GM19468 (cell line): ENCODE results near the gene DCANP1.

ENCODE experiments used
- ATAC-seq: cut with Tn5 transposase; IDR thresholded peaks from one replicate; pipeline ENCODE4 v1.9.1; 2021; ENCODE audit warnings: mild to moderate bottlenecking, moderate library complexity, moderate number of reproducible peaks; ENCODE audit not compliant: unreplicated experiment; ENCODE audit errors: extremely low read depth

Gene DCANP1

DNA sequence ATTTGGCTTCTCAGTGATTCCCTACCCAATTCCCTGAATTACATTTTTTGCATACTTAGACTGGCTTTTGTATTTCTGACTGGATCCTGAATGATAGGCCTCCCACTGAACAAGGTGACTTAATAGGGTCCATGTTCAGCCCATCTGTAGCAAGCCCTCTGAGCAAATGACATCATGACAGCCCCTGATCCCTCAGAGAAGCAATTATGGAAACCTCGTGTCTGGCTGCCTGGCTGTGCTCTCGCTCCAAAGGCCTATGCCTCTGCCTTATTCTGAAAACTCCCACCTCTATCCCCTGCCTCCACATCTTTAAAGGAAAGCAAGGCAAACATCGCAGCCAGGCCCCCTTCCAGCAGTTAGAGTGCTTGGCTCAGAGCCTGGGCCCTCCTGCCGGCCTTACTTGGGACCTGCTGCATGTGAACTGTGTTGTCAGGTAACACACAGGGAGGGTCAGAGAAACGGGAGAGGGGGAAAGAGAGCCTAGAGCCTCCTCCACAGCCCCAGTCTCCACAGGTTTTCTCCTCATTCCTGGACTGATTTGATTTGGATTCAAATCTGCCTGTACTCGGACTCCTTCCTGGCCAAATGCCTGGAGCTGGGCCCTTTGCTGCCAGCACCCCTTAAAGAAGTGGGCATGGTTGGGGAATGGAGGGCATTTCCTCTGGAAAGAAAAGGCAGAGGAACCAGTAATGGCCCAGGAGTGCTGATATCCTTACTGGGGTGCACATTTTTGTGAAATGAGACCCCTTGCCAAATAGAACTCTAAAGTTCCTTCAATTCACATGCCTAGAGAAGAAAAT lies 3.8 kb downstream of the DCANP1 start:
- no peak for ATAC-seq

DNA sequence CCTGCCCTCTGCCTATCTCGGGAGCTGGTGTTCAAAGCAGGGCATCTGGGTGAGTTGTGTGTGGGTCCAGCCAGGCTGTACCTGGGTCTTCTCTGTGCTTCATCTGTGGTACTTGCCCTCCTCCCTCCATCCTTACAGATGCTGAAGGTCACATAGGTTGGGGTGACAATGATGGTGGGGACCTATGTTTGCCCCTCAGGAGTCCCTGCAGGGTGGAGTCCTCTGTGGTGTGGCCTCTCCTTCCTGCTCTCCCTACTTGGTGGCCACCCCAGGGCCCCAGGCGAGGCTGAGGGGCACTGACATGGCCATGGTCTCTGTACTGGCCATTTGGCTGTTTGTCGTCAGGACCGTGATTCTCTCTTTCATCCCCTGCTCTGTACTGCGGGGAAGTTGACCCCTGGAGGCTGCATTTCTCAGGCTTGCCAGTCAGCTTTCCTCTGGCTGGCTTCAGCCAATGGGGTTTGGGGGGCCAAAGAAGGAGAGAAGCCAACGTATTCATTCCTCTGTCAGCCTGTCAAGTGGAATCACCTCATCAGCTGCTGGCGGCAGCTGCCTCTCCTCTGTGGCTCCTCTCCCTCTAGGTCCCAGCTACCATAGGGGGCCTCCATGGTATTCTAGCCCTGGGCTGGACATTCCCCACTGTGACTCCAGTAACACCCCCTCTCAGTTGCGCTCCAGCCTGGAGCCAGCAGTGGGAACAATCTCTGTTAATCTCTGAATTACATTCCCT lies 4.6 kb downstream of the DCANP1 start:
- no peak for ATAC-seq

DNA sequence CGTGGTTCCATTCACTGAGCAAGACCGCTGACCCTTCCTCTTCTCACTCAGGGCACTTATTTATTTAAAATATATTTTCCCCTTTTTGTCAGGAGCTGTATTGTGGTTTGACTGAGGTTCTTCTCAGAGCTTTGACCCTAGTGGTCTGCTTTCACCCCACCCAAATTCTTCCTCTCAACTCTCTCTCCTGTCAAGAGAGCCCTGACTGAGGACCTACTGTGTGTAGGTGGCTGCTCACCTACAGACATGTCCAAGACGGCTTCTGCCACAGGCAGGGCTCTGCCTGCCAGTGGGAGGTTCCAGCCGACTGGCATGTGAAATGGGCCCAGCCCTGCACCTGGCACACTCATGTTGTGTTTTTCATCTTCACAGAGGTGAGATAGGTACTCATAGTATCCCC lies 5.2 kb downstream of the DCANP1 start:
- no peak for ATAC-seq

DNA sequence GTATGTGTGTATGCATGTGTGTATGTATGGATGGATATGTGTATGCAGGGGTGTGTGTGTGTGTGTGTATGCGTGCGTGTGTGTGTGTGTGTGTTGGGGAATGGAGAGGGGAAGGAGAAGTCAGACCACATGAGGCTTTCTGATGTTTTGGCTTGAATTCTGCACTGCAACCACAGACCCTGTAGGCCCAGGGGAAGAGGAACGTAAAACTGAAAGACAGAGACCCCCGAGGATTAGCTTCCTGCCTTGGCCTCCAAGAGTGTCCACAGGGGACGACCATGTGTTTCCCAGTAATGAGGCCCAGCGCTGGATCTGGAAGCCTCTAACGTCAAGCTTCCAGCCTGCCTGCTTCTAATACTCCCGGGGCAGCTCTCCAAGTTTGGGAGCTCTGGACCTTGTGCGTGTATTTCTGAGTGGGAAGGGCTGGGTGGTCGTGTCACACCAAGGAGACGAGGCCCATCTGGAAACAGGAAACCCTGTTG lies 5.8 kb downstream of the DCANP1 start:
- no peak for ATAC-seq

DNA sequence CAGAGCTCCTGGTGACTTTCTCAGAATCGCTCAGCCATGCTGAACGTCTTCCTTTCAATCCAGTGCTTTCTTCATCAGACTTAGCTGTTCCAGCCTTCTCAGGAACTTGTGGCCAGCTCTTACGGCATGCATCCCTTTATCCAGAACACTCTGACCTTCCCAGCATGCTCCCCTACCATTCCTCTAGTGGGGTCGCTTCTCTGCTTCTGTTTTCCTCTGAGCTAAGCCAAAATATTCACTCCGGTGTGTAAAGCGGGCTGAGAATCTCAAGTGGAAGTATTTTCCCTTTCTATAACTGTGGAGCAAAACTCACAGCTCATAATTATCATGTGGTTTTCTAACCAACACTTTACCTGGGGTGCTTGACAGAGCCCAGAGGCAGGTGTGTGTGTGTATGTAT lies 6.2 kb downstream of the DCANP1 start:
- ATAC-seq: no peak

DNA sequence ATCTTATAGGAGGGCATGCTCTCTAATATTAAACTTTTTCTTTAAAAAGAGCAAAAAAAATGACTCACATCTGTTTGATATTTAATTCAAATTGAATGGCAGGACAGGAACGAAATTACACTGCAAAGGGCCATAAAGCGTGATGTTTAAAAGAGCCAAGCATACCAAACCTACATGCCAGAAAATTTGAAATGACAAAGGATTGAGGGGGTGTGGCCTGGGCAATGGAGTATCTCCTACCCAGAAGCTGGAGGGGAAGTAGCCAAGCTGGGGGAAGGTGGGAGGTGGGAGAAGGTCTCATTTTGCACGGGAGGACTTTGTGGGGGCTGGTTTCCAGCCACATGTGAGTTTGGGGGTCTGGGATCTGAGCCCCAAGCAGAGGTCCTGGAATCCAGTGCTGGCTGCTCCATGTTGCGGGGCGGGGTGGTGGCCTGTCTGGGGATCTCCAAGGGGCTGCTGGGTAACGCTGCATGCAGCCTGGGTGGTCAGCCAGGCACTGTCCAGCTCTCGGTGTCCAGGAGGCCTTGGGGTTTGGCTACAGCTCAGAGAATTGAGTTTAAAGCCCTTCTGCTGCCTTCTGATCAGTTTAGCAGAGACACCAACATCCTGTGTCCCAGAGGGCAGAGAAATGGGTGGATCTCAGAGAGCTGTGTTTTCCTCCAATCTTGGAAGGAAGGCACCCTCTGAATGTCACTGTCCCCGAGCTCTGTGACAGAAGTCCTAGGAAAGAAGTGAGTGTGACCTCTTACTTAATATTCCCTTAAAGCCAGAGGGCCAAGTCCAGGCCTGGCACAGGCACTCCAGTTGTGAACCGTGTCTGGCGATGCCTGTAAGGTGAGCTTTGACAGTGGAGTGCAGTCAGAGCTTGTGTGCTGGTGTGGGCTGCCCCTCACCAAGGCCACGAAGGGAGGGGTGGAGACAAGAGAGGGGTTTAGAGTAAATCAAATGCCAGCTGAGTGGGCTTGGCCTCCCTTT lies 7.6 kb downstream of the DCANP1 start:
- ATAC-seq: no peak

DNA sequence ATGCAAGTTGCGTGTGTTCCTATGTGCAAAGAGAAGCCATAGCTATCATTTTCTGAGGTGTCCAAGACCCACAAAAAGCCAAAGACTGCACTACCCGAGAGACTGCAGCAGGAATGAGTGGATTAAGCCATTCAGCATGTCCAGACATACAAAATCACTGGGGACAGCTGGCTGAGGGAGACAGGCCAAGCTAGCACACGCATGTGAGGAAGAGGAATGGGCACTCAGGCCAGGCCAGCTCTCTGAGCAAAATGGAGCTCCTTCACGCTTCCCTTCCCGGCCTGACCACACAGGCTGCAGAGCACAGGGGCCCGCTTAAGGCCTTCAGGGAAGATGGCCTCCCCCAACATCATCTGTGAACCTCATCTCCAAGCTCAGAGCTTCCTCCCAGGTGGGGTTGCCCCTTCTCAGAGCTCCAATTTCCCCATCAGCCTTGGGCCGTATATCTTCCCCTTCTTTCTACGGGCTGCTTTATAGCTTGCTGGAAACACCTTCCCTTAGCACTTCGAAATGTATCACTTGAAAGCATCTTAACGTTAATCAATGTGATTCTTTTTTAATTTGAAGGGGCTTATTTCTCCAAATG lies 8.4 kb downstream of the DCANP1 start:
- ATAC-seq: no peak

DNA sequence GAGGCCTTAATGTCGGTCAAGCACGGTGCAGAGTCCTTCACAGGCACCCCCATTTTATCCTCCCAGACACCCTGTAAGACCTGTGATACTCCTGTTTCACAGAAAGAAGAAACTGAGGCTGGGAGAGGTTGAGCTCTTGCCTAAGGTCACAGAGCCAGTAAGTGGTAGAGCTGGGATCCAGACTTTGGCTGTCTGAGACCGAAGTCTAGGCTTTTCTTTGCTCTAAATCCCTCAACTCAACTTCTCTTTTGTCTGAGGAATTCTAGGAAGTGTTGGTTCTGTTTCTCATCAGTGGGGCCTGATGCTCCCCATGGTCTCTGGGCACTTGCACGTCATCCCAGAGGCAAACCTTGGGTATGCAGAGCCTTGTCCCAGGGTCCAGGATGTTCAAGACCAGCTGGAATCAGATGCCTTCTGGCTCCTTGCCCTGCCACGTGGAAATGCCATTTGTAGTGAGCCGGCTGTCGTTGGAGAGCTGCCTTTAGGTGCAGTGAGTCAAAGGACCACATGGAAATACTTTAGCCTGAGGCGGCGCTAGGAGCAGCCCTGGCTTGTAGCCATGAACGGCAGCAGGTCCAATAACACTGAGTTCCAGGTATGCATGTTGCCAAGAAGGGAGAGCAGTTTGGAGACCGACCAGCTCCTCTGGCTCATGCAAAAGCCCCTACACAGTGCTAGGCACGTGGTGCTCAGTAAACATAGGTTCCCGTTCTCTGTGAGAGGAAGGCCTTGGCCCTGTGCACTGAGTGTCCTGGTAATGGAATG lies 9.2 kb downstream of the DCANP1 start:
- no peak for ATAC-seq

DNA sequence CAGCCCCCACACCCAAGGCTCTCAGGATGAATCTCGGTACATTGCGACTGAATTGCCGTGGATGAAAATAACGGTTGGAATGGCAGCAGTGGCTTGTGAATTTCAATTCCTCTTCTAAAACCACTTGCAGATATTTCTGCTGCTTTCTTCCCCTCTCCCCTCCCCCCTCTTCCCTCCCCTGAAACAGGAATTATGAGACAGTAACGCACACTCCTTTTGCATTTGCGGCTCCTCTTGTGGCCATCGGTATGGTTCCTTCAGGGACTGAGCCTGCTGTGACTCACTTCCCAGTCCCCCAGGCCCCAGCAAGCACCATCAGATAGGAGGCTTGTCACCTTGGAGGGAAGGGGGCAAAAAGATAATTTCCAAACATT lies 9.7 kb downstream of the DCANP1 start:
- no peak for ATAC-seq

DNA sequence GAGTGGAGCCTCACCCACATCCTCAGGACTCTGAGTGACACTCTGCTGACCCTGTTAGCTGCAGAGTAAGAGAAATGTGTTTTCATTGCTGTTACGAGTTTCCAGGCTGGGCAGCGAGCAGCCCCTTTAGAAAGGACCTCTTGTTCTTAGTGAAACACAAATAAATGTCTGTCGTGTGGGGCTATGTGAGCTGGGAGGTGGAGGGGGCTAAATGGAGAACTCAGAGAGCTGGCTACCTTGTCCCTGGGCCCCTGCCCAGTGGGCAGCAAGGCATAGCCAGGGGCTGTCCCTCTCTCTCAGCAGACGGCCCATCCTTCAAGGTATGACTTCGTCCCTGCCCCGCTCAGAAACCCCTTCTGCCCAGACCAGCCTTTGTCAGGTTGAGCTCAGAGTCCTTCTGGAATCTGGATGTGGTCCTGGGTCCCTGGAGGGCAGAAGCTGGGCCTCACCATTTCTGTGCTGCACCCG lies 10.2 kb downstream of the DCANP1 start:
- no peak for ATAC-seq

DNA sequence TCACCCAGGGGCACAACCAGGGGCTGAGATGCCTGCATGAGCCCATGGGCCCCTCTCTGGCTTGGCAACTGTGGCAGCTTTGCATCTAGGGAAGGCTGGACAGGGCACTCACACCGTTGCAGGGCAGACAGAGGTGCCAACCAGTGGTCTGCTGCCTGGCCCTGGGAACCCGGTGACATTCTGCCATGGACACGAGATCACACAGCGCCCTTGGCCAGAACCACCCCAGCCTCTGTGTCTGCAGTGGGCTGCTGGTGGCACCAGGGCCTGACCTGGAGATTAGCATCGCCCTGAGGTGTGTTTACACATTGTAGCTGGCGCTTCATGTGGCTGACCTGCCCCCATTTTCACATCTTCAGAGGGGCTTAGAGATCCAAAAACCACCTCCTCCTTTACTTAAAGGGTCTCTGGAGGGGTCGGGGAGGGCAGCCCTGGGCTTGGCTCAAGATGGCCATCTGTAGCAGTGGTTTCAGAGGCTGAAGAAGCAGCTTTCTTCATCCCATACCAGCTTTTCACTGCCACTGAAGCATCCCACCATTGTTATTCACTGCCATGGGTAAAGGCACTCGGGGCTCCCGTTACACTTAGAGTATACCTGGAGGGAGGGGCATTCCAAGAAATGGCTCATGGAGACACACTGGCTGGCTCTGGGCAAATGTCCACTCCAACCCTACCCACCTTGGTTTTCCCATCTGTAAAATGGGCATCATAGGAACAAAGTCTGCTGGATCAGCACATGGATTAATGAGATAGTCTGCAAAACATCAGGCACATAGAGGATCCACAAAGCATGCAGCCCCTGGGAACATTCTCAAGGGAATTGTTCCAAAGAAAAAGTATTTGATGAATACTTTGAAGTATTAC lies 11.4 kb downstream of the DCANP1 start:
- no peak for ATAC-seq

DNA sequence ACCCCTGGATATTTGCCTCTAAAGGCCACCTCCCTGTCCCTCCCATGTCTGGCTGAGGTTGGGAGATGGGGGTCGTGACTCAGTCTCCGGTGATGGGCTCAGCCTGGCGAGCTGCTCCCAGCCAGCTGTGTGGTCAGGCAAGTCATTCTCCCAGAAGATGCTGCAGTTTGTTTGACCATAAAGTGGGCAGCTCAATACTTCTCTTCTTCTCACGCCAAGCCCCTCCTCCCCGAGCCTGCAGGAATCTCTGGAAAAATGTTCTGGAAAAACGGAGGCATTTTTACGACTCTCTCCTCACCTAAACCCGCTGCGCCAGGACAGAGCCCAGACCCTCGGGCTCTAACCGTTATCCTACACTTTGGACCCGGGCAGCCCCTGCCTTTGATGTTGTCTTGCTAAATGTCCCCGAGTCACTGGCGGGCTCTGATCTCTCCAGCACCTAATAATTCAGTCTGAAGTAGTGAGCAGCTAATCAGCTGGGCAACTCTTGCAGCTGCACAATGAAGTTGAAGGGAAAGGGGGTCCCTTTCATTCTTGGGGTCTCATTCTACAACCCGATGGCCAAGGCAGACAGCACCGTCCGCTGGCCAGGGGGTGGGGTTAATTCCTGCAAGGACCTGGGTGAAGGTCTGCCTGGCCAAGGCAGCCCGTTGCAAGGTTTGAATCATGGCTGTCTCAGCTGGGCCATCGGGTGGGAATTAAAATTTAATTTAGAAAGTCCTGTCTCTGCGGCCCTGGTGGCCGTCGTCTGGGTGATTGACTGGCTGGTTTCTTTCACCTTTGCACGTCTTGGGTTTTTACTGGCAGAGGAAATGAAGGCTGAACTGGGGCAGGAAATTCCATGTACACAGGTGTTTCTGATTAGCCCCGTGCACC lies 12.3 kb downstream of the DCANP1 start:
- no peak for ATAC-seq

DNA sequence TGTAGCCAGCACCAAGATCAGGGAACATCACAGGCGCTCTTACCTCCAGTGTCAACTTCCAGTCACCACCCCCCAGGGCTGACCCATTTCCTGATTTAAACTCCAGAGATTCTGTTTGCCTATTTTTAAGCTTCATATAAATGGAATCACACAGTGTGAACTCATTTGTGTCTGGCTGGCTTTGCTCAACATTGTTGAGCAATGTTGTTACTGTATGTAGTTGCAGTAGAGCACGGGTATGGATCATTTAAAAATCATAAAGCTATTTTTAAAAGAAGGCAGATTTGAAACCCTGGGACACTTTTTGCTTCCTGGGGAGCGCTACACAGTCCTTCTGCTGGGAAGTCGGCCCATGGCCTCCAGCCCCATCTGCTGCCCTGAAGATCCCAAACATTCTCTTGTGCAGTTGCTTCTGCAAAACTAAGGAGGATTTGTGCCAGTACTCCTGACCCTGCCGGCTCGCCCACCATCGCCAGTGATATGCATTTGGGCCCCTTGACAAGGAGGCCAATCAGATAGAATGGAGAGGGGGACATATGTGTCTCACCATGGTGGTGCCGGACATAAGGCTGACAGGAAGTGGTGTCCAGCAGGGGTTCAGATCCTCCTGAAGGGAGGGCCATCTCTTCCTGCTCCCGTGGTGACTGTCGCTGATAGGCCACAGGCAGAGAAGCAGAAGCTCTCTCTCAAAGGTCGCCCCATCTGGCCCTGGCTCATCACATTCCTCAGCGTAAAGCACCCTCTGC lies 13.3 kb downstream of the DCANP1 start:
- no peak for ATAC-seq

DNA sequence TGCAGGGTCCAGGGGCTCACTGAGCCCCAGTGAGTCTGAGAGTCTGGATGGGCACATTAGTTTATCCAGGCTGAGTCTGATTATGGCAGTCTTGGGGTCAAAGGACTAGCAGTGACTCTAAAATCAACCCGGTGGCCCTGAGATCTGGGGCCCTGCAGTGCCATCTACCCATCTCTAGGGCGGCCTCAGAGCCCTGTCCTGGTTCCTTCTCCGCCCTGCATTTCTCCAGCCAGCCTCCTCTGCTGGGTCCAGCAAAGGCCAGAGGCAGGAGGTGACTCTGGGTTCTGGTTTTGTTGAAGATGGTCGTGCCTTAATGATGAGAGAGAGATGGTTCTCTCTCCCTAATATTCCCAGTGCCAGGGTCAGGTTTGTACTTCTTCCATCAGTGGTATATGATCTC lies 15.0 kb downstream of the DCANP1 start:
- ATAC-seq: no peak

DNA sequence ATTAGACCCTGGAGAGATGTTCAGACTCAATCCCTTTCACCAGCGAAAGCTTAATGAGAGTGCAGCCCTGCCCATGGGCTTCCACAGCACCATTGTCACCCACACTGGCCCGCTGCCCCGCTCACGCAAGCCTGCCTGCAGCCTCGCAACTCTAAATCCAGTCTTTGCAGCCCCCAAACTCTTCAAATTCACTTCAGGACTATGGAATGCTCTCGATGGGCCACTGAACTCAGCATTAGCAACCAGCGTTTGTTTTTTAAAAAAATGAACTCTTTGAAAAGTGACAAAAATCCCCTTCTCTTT lies 17.1 kb downstream of the DCANP1 start:
- no peak for ATAC-seq

DNA sequence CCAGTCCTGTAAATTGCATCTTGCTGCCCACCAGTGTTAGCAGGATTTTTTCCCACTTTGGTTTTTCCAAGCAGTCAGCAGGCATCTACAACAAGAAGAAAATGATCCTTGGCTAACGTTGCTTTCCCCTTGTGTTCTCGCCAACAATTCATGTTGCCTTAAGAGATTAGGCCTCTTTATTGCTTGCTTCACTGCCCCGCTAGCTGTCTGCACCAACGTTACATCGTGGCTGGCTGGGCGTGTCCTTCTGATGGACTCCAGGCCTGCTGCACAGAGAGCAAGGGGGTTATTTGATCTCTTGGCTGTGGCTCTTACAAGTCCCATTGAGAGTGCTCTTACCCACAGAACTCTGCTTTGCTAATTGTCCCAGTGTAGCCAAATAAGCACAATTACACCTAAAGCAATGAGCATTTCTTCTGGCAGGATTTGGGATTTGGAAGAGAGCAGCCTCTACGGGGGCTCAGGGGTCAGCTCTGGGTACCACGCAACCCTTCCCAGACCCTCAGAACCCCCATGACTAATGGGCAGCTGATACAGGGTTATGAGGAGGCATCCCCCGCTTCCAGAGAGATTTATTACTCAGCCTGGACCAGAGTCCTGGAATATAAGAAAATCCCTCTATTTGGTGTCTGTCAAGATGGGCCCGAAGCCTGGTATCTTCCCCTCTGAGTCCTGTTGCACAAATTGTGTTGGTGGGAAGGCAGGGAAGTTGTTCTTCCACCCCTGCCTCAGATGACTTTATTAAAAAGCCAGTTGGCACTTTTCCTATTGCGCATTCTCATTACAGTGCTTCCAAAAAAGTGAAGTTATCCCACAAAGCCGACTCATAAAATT lies 17.6 kb downstream of the DCANP1 start:
- ATAC-seq: no peak
